Measurements from ENCODE around the gene MAGED1.

DNA sequence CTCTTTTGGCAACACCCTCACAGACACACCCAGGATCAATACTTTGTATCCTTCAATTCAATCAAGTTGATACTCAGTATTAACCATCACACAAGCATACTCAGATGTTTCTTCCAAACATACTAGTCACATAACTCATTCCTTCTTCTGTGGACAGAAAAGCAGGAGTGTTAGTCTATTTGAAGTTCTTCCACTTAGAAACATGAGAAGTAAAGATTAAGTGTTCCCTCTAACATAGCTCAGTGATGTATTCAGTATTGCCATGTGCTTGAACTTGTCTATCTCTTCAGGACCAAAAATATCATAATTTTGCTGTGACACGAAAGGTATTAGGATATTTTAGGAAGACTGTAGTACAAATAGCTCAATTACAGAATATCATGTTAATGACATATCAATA, 25.8 kb upstream of the MAGED1 start:
- TF ChIP-seq, protein P1, sequence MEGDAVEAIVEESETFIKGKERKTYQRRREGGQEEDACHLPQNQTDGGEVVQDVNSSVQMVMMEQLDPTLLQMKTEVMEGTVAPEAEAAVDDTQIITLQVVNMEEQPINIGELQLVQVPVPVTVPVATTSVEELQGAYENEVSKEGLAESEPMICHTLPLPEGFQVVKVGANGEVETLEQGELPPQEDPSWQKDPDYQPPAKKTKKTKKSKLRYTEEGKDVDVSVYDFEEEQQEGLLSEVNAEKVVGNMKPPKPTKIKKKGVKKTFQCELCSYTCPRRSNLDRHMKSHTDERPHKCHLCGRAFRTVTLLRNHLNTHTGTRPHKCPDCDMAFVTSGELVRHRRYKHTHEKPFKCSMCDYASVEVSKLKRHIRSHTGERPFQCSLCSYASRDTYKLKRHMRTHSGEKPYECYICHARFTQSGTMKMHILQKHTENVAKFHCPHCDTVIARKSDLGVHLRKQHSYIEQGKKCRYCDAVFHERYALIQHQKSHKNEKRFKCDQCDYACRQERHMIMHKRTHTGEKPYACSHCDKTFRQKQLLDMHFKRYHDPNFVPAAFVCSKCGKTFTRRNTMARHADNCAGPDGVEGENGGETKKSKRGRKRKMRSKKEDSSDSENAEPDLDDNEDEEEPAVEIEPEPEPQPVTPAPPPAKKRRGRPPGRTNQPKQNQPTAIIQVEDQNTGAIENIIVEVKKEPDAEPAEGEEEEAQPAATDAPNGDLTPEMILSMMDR (optimal IDR thresholded peaks at IDR 0.05 in 1 of 3, IDR thresholded peaks at IDR 0.05 in 1 of 3, conservative IDR thresholded peaks at IDR 0.05 in 1 of 3; ENCODE audit: extremely low read depth in 1 of 3, insufficient read depth in 2 of 3, low read length in 3 of 3): no peak
- TF ChIP-seq EZH2 (IDR thresholded peaks at IDR 0.05; ENCODE audit: low read length): no peak
